Loucy (cell line): ENCODE data around the gene GIPC1.

Experiments
- EZH2phosphoT487 ChIP-seq: fragments of 200-600 bp; IDR thresholded peaks from 2 replicates; pipeline ENCODE4 v1.6.1; 2018; ENCODE audit warnings: antibody characterized with exemption, mild to moderate bottlenecking, moderate library complexity, borderline replicate concordance
- TF ChIP-seq, protein P1 (sequence below): fragments of 200-600 bp; sonication (generic); conservative IDR thresholded peaks from 2 replicates; pipeline ENCODE4 v1.5.1; 2014; ENCODE audit warnings: mild to moderate bottlenecking, antibody characterized with exemption, low read length

DNA sequence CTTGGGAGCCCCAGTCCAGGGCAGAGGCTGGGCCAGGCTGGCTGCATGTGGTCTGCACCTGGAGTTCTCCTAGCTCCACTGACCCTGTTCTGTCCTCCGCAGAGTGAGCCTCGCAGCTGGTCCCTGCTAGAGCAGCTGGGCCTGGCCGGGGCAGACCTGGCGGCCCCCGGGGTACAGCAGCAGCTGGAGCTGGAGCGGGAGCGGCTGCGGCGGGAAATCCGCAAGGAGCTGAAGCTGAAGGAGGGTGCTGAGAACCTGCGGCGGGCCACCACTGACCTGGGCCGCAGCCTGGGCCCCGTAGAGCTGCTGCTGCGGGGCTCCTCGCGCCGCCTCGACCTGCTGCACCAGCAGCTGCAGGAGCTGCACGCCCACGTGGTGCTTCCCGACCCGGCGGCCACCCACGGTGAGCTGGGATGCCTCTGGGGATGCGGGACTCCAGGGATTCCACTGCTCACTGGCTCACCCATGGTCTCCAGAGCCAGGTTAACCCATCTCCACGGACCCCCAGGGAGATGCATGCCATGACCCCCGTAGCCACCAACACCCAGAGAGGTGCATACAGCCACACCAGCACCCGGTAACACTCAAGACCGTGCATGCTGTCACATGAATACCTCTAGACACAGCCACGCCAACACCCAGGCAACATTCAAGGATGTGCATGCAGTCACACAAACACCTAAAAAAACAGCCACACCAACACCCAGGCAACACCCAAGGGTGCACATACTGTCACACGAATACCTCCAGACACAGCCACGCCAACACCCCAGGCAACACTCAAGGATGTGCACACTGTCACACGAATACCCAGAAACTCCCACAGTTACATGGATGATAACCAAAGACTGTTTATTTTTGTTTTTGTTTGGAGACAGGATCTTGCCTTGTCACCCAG lies 54.6 kb downstream of the GIPC1 start:
- TF ChIP-seq, protein P1, sequence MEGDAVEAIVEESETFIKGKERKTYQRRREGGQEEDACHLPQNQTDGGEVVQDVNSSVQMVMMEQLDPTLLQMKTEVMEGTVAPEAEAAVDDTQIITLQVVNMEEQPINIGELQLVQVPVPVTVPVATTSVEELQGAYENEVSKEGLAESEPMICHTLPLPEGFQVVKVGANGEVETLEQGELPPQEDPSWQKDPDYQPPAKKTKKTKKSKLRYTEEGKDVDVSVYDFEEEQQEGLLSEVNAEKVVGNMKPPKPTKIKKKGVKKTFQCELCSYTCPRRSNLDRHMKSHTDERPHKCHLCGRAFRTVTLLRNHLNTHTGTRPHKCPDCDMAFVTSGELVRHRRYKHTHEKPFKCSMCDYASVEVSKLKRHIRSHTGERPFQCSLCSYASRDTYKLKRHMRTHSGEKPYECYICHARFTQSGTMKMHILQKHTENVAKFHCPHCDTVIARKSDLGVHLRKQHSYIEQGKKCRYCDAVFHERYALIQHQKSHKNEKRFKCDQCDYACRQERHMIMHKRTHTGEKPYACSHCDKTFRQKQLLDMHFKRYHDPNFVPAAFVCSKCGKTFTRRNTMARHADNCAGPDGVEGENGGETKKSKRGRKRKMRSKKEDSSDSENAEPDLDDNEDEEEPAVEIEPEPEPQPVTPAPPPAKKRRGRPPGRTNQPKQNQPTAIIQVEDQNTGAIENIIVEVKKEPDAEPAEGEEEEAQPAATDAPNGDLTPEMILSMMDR, result no peak
- no peak for TF ChIP-seq EZH2phosphoT487
